AG04450 (cell line): Measurements from ENCODE around the gene DCAF10. TPM values are rescaled to one million over a fixed set of nuclear protein-coding genes. Genes with fewer than 3 reads are reported as not detected.

Experiments
- CTCF ChIA-PET: fragments of 300-600, 350-600 bp; formaldehyde crosslinking; extraction: SDS; loops from one replicate; lab custom pipeline; 2022; ENCODE audit warnings: antibody characterized with exemption, inconsistent platforms; lab: Charles Lee
- POLR2A ChIA-PET: fragments of 350-600 bp; formaldehyde crosslinking; extraction: SDS; loops from one replicate; lab custom pipeline; 2021; ENCODE audit warnings: antibody characterized with exemption, inconsistent platforms; lab: Yijun Ruan, JAX
- DNase-seq: peaks from one replicate; pipeline ENCODE4 v3.0.0-alpha.2; 2011; ENCODE audit warnings: low read depth, low spot score
- H3K27ac ChIP-seq: one replicate; pipeline ENCODE4 v1.5.1; 2012; ENCODE audit warnings: low read depth, low read length, control low read depth
- H3K27me3 ChIP-seq: one replicate; pipeline ENCODE4 v1.6.0; 2012; ENCODE audit warnings: low read length; ENCODE audit not compliant: control insufficient read depth, insufficient read depth
- H3K4me3 ChIP-seq: 2 replicates; pipeline ENCODE4 v1.5.1; 2011; ENCODE audit warnings: mild to moderate bottlenecking, low read depth, low read length, control low read depth
- H3K9me3 ChIP-seq: 2 replicates; pipeline ENCODE4 v1.5.1; 2012; ENCODE audit warnings: low read length; ENCODE audit not compliant: control insufficient read depth, insufficient read depth
- polyA plus RNA-seq: library from polyadenylated mRNA; depleted of rRNA; stranded (reverse); fragments of >200 nt; gene quantifications from 2 replicates; pipeline ENCODE4 v1.2.3, GENCODE V29; 2011; rRNA removed
- TF ChIP-seq, protein P1 (sequence below): IDR thresholded peaks from 2 replicates; pipeline ENCODE4 v1.5.1; 2011; ENCODE audit warnings: low read depth, low read length, control low read depth, inconsistent platforms

DCAF10 gene
- polyA plus RNA-seq, 1 experiment, result 28.7 TPM

DNA sequence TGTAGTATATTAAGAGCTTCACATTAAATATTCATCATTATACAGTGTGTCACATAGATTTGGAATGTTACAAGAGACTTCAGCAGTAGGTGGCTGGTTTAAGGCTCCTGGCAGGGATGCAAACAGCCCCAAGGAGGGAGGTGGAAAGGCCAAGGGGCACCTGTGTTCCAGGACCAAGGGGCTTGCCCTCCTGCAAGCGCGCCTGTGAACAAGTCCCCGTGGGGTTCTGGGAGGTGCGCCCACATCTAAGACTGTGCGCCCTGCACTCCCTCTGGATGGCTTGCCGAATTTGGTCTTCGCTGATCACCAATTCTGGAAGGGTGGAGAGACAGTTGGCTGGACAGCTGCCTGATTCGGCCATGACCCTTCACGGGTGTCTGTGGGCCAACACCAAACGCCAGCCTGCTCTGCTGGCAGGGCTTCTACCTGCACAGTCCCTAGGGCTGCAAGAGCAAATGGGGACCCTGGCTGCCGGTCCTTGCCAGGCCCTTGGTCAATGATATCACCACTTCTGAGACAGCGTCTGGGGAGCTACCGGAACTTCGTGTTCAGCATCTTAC is 115.4 kb downstream of the DCAF10 start:
- Histone ChIP-seq H3K9me3 (no peaks in the 10 kb centered on the region), H3K4me3 (no peak overlapping the region), H3K27ac (no peak overlapping the region), H3K27me3 (no peaks in the 10 kb centered on the region)
- ChIA-PET POLR2A (interaction anchor here (0.7 kb wide), 3 partner anchors 18 to 494 kb away, joined by 3 to 6 read pairs (median 4); partner anchors contain the start of gene GRHPR), CTCF (interaction anchor here (0.5 to 8.4 kb wide), 8 partner anchors 107 to 347 kb away, joined by 3 to 82 read pairs (median 4); partner anchors contain the start of gene SHB)
- TF ChIP-seq, protein P1, sequence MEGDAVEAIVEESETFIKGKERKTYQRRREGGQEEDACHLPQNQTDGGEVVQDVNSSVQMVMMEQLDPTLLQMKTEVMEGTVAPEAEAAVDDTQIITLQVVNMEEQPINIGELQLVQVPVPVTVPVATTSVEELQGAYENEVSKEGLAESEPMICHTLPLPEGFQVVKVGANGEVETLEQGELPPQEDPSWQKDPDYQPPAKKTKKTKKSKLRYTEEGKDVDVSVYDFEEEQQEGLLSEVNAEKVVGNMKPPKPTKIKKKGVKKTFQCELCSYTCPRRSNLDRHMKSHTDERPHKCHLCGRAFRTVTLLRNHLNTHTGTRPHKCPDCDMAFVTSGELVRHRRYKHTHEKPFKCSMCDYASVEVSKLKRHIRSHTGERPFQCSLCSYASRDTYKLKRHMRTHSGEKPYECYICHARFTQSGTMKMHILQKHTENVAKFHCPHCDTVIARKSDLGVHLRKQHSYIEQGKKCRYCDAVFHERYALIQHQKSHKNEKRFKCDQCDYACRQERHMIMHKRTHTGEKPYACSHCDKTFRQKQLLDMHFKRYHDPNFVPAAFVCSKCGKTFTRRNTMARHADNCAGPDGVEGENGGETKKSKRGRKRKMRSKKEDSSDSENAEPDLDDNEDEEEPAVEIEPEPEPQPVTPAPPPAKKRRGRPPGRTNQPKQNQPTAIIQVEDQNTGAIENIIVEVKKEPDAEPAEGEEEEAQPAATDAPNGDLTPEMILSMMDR, result no peak
- no peak for DNase-seq

- H3K27ac ChIP-seq, result no peak overlapping the region
- TF ChIP-seq, protein P1, result no peak
- H3K9me3 ChIP-seq, result no peaks in the 10 kb centered on the region
- DNase-seq, result no peak
- POLR2A ChIA-PET, result interaction anchor here (0.6 to 1.1 kb wide), 2 partner anchors 21 to 159 kb away, joined by 3 read pairs; no protein-coding TSS in a partner anchor
- CTCF ChIA-PET, result interaction anchor here (0.6 to 8.4 kb wide), 7 partner anchors 9 to 347 kb away, joined by 3 to 82 read pairs (median 5); no protein-coding TSS in a partner anchor
- no peak overlapping the region for H3K4me3 ChIP-seq
- no peaks in the 10 kb centered on the region for H3K27me3 ChIP-seq
Measured at GRCh38 chr9:37916471-37917312, 116.1 kb downstream of the DCAF10 start.

Other genes starting within 250 kb of the DCAF10 start
- 9.7 and 10.7 TPM in 2 replicates for gene FBXO10, start 224.4 kb upstream of the DCAF10 start, polyA plus RNA-seq
- 185 and 207 TPM in 2 replicates for gene TOMM5, start 208.2 kb upstream of the DCAF10 start, polyA plus RNA-seq
- gene FRMPD1, start 149.8 kb upstream of the DCAF10 start, polyA plus RNA-seq, result not detected in 2 replicates
- 6.3 and 6.9 TPM in 2 replicates for gene TRMT10B, start 47.0 kb upstream of the DCAF10 start, polyA plus RNA-seq
- 19.9 and 29.1 TPM in 2 replicates for gene EXOSC3, start 15.7 kb upstream of the DCAF10 start, polyA plus RNA-seq
- 27.7 and 29.9 TPM in 2 replicates for gene SLC25A51, start 103.3 kb downstream of the DCAF10 start, polyA plus RNA-seq